HG02678 (cell line): ENCODE data around the gene RNF123.

Experiments used
- ATAC-seq: cut with Tn5 transposase; IDR thresholded peaks from one replicate; pipeline ENCODE4 v1.9.1; 2021; ENCODE audit warnings: mild to moderate bottlenecking, moderate library complexity; ENCODE audit not compliant: unreplicated experiment

RNF123 gene

DNA sequence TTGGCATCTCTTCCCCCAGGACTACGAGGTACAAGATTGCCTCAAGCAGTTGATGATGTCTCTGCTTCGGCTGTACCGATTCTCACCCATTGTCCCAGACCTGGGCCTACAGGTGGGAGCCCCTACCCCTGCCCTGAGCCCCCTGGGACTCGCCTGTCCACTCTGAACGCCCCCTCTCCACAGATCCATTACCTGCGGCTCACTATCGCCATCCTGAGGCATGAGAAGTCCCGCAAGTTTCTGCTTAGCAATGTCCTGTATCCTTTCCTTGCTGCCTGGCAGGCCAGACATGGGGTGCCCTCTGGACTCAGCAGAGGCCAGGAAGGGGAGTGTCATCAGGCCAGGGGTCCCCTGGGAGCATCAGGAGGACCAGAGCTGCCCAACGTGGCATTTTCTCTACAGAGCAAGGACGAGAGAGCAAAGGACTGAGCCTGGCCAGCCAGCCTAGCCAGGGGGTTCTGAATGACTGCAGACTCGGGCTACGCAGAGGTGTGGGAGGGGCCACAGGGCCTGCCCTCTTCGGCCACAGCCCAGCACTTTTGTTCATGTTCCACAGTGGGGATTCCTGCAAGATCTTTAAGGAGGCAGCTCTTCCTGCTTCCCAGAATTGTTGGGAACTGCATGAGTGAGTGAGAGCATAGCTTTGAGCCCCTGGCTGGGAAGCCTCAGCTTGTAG, 11.2 kb downstream of the RNF123 start:
- no peak for ATAC-seq

- no peak for ATAC-seq
Observed at GRCh38 chr3:49701388-49702077, 12.2 kb downstream of the RNF123 start.

GRCh38 chr3:49702672-49703071, 13.3 kb downstream of the RNF123 start:
- ATAC-seq, result no peak

DNA sequence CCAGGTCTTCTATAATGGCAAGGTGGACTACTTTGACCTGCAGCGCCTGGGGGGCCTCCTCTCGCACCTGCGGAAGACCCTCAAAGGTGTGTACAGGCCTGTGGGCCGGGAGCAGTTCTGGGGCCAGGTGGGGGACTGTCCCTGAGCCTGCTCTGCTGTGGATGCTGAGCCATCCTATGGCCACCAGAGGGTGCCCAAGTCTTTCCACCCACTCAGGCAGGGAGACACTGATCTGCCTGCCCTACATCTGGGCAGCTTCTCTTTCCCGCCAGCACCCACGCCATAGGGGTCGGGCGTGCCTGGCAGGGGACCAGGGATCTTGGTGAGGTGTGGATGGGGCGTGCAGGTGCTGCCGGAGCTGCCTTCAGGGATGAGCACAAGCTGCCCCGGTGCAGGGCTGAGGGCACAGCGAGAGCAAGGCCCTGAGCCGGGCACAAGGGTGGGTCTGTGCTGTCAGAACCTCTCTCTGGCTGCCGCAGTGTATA, 14.1 kb downstream of the RNF123 start:
- ATAC-seq, result no peak

GRCh38 chr3:49703956-49704355, 14.6 kb downstream of the RNF123 start:
- ATAC-seq, result no peak

GRCh38 chr3:49704629-49705028, 15.3 kb downstream of the RNF123 start:
- no peak for ATAC-seq

GRCh38 chr3:49705390-49705960, 16.1 kb downstream of the RNF123 start:
- ATAC-seq, result no peak

GRCh38 chr3:49706456-49707112, 17.2 kb downstream of the RNF123 start:
- ATAC-seq, result no peak

DNA sequence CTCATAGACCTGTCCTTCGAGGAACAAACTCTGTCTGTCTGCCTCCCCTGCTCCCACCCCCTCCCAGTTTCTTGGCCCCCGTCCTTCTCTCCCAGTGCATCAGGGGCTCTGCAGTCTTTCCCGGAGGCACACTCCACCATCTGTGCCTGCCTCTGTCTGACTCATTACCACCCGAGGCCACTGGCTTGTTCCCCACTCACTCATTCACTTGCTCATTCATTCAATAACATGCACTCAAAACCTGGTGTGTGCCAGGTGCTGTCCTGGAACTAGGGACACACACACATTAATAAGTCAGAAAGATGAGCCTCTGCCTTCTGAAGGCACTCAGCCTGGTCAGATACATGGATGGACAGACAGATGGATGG, 17.7 kb downstream of the RNF123 start:
- no peak for ATAC-seq

DNA sequence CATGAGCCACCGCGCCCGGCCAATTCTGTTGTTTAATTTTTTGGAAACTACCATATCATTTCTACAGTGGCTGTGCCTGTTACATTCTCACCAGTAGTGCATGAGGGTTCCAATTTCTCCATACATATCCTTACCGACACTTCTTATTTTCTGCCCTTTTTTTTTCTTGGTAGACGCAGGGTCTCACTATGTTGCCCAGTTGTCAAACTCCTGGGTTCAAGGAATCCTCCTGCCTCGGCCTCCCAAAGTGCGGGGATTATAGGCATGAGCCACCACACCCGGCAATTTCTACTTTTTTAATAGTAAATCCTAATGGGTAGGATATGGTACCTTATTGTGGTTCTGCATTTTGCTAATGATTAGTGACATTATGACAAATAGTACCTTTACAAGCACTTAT, 20.5 kb downstream of the RNF123 start:
- ATAC-seq, result no peak

DNA sequence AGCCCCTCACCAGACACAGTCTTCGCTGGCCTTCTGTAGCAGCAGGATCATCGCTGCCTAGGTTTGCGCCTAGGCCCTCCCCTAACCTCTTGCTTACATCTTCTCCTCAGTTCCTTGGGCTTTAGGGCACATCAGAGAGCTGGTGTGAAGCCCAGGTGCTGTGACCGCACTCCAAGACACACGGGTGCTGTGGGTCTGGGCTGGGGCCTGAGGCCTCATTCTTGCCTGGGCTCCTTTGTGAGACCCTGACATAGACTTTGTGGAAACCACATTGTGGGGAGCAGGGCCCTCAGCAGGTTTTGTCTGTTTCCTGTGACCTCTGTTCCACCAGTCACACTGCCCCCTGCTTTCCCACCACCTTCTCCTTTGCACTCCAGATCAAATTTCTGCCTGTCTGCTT, 22.1 kb downstream of the RNF123 start:
- ATAC-seq, result no peak

DNA sequence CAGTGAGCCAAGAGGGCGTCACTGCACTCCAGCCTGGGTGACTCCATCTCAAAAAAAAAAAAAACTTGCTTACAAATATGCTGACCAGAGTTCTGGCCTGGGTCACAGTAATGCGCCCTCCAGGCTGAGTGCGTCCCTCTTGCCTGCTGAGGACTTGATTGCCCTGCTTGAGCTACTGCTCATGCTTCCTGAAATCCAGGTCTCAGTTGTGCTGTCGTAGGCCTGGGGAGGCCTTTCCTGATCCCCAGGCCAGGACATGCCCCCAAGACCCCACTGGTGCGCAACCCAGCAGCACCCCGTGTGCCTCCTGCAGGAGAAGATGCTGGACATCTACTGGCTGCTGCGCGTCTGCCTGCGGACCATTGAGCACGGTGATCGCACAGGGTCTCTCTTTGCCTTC, 22.8 kb downstream of the RNF123 start:
- no peak for ATAC-seq

DNA sequence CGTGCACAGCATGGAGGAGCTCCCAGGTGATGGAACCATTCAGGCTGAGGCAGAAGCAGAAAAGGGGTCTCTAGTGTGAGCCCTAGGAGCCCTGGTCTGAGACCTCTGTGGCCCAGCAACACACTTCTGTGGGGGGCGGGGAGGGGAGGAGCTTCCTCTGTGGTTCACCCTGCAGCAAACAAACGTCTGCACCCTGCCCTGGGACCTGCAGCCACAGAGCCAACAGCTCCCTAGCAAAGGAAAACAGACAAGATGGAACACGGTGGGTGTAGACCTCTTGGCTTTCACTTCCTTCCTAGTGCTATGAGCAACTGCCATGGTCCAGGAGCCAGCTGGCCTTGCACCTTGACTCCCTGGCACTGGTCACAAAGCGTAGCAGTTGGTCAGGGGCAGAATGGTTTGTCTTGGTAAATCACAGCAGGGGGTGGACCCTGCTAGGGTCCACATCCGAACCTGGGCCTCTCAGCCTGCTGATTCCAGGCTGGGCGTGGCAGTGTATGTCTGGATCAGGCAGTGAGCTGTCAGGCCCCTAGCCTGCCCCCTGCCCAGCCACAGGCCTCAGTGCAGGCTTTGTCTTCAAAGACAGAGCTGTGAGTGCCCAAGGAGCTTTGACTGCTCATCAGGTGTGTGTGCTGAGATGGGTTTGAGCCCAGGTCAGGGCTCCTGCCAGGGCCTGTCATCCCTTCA, 23.4 kb downstream of the RNF123 start:
- ATAC-seq, result no peak

GRCh38 chr3:49713336-49714105, 24.2 kb downstream of the RNF123 start:
- ATAC-seq, result no peak

DNA sequence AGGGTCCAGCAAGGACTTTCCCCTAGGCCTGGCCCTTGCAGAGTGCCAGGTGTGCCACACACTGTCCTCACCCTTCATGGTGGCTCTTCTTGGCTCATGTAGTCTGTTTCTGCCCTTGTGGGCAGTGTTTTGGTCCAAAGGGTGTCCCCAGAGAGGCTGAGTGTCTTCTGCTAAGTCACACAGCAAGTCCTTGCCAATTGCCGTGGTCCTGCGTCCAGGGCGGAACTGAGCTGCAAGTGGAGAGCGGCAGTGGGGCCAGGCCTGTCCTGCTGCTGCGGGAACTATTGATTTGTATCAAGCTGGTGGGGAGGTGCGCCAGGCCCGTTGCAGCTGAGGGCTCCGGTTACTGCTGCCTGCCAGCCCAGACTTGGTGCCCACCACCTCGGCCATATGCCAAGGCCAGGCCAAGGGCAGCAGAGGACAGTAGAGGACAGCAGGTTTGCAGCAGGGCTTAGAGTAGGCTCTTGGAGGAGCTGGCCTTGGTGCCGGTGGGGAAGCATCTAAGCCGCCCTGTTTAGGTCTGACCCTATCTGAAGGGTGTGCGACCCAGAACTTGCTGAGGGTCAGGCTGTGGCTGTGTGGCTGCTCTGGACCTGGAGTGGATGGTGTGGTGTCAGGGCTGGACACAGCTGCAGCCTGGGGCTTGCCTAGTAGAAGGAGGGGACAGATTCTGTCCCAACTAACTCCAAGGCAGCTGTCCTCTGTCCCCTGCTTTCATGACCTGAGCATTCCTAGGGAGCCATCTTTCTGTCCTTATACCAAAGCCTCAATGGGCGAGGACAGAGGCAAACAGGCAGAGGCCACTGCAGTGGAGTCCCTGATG, 25.6 kb downstream of the RNF123 start:
- no peak for ATAC-seq

GRCh38 chr3:49715611-49716121, 26.3 kb downstream of the RNF123 start:
- ATAC-seq, result no peak

DNA sequence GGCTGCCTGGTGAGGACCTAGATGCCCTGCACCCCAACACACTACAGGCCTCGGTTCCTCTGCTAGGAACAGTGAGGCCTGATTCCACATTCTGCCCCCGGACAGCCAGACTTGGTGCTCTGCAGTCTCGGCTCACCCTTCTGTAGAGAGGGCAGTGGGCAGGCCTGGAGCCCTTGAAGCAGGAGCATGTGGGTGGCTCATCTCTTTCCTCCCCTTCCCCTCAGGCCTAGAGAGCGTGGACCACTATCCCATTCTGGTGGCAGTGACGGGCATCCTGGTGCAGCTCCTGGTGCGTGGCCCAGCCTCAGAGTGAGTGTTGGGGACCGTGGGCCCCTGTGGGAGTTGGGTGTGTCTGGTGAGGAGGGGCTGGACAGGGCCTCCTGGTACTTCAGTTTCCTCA, 26.8 kb downstream of the RNF123 start:
- no peak for ATAC-seq

- no peak for ATAC-seq
Observed at GRCh38 chr3:49716691-49717210, 27.4 kb downstream of the RNF123 start.
